Karpas-422 (cell line): ENCODE results near the gene IFTAP. TPM values are rescaled to one million over a fixed set of nuclear protein-coding genes. Genes with fewer than 3 reads are reported as not detected.

Source experiments
- DNase-seq: peaks from one replicate; pipeline ENCODE4 v3.0.0-alpha.2; 2015
- H2AFZ ChIP-seq: fragments of 200-600 bp; sonication (generic); 2 replicates; pipeline ENCODE4 v1.6.1; 2014; ENCODE audit warnings: antibody characterized with exemption, low read length, mixed read lengths
- H3K27ac ChIP-seq: fragments of 200-600 bp; sonication (generic); 2 replicates; pipeline ENCODE4 v1.5.1; 2014; ENCODE audit warnings: mild to moderate bottlenecking, low read length, moderate library complexity
- H3K27me3 ChIP-seq: fragments of 200-600 bp; sonication (generic); 2 replicates; pipeline ENCODE4 v1.6.1; 2014; ENCODE audit warnings: low read length, mixed read lengths
- H3K36me3 ChIP-seq: fragments of 200-600 bp; sonication (generic); 2 replicates; pipeline ENCODE4 v1.6.1; 2014; ENCODE audit warnings: low read length, mixed read lengths; ENCODE audit not compliant: insufficient read depth
- H3K4me1 ChIP-seq: fragments of 200-600 bp; sonication (generic); 2 replicates; pipeline ENCODE4 v1.6.1; 2014; ENCODE audit warnings: mild to moderate bottlenecking, low read length, mixed read lengths
- H3K4me2 ChIP-seq: fragments of 200-600 bp; sonication (generic); 2 replicates; pipeline ENCODE4 v1.6.1; 2014; ENCODE audit warnings: low read length, low read depth, mild to moderate bottlenecking; ENCODE audit not compliant: poor library complexity, severe bottlenecking
- H3K4me3 ChIP-seq: fragments of 200-600 bp; sonication (generic); 2 replicates; pipeline ENCODE4 v1.5.1; 2014; ENCODE audit warnings: mild to moderate bottlenecking, antibody characterized with exemption, low read length, mixed read lengths
- H3K79me2 ChIP-seq: fragments of 200-600 bp; sonication (generic); 2 replicates; pipeline ENCODE4 v1.6.1; 2014; ENCODE audit warnings: mild to moderate bottlenecking, low read length, mixed read lengths
- H3K9ac ChIP-seq: fragments of 200-600 bp; sonication (generic); 2 replicates; pipeline ENCODE4 v1.6.0; 2014; ENCODE audit warnings: low read length
- H3K9me2 ChIP-seq: fragments of 200-600 bp; sonication (generic), shearing (Covaris generic); replicated peaks from 2 replicates; pipeline ENCODE4 v1.6.0; 2014; ENCODE audit warnings: mild to moderate bottlenecking, low read length, moderate library complexity; ENCODE audit not compliant: insufficient read depth
- H3K9me3 ChIP-seq: fragments of 300-700, 200-600 bp; sonication (generic); 2 replicates; pipeline ENCODE4 v1.6.1; 2014; ENCODE audit warnings: low read length, mixed read lengths
- H4K20me1 ChIP-seq: fragments of 200-600 bp; sonication (generic); 2 replicates; pipeline ENCODE4 v1.6.1; 2014; ENCODE audit warnings: mild to moderate bottlenecking, antibody characterized with exemption, low read length, low read depth; ENCODE audit not compliant: insufficient read depth
- total RNA-seq: library from RNA; depleted of rRNA; stranded (reverse); fragments of >200 nt; shearing (Covaris generic); gene quantifications from 2 replicates; pipeline ENCODE4 v1.2.3, GENCODE V29; 2014; ENCODE audit warnings: low replicate concordance

Gene IFTAP
- total RNA-seq, 1 experiment from 2014 or later = not detected

DNA sequence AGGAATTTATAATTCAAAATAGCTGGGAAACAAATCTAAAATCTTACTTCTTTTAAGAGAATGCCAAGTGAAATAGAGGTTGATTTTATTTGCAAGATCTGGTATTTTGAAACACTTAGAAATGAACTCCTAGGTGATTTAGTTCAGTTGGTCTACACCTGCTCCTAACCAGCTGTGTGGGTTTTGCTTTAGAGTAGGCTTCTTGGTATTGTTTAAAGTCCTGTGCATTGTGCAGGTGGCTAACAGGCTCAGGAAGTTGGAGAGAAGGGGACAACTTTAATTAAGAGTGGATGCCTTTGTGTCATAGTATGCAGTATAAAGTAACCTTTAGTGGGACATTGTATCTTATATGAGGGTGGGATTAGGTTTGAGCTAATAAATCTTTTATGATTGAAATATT lies 7.8 kb downstream of the IFTAP start:
- H2AFZ ChIP-seq = no peak overlapping the region
- no peaks in the 10 kb centered on the region for H3K9me3 ChIP-seq
- H3K27ac ChIP-seq = no peak overlapping the region
- H3K9ac ChIP-seq = no peak overlapping the region
- H3K4me3 ChIP-seq = no peak overlapping the region
- no peak overlapping the region for H3K4me2 ChIP-seq
- H3K4me1 ChIP-seq = peaks cover 11% of the 10 kb centered on the region
- H3K27me3 ChIP-seq = no peaks in the 10 kb centered on the region
- H3K79me2 ChIP-seq = no peaks in the 10 kb centered on the region
- no peaks in the 10 kb centered on the region for H3K36me3 ChIP-seq
- DNase-seq = no peak
- no peaks in the 10 kb centered on the region for H3K9me2 ChIP-seq
- no peaks in the 10 kb centered on the region for H4K20me1 ChIP-seq

DNA sequence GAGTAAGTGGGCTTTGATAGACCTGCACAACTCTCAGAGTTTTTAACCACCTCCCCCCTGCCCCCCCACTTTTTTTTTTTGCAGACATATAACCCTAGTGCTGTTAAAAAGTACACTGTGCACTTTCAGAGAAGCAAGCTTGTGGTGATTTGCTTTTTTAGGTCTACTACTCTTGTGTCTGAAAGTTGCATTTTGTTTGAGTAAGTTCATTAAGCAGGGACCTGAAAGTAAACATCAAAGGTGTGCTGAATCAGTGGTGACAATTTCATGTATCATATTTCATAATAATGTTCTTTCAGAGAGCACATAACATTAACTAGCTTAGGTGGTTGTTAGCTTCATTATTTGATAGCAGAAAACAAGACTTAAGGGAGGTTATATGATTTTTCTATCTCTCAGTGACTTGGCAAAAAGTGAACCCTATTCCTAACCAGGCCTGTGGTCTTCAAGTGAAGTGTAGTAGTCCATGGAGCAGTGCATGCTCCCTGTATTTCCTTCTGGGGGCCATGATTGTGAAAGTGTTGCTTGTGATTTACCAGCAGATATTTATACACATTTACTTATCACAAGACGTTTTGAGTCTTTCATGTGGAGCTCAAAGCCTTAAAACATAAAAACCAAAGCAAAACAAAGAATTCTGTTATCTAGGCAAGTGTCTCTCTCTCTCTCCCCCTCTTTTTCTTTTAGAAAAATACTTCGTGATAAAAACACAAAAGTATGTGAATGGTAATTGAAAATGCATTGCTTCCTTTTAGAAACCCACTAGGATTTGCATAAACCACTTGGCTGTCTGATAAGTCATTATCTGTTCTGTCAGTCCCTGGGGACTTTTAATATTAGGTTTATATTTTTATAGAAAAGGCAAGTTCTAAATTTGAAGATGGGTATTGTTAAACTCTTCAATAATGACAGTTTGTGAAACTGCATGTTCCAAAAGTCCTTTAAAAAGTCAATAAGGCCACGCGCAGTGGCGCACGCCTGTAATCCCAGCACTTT lies 11.2 kb downstream of the IFTAP start:
- DNase-seq = no peak
- Histone ChIP-seq H4K20me1 (0 out of 2 replicates have a peak, but pooled peaks cover 2% of the 10 kb centered on the region), H3K27me3 (no peaks in the 10 kb centered on the region)

DNA sequence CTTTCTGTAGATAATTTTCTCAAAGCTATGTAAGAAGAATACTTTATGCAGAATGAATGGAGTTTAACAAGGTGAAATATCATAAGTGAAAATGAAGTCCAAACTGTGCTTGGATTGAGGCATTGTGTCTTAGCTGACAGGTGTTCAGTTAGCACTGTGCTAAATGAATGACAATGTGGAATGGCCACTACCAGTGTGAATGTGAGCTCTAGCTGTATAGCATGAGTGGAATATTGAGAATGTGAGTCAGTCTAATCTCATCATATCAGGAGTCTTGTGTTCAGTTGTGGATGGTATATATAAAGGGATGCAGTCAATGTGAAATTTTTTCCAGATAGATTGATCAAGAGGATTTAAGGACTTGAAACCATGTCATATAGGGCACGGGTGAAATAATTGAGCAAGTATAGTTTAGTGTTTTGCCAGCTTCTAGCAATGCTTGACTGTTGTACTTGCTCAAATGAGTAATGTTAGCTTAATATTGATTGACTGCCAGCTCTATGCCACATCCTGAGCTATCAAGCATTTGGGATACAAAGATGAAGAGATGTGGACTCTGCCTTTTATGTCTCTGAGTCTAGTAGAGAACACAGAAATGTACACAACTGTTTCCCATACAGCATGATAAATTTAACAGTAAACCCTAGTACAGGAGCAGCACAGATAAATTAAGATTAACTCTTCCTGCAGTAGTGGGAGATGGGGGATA lies 14.3 kb downstream of the IFTAP start:
- no peak overlapping the region for H2AFZ ChIP-seq
- H3K4me1 ChIP-seq = peaks cover 10% of the 10 kb centered on the region
- H3K27ac ChIP-seq = no peak overlapping the region
- no peak for DNase-seq
- no peak overlapping the region for H3K4me3 ChIP-seq
- H3K36me3 ChIP-seq = no peaks in the 10 kb centered on the region
- H3K9me3 ChIP-seq = no peaks in the 10 kb centered on the region
- H3K9me2 ChIP-seq = no peaks in the 10 kb centered on the region
- H3K27me3 ChIP-seq = no peaks in the 10 kb centered on the region
- H3K4me2 ChIP-seq = no peak overlapping the region
- no peak overlapping the region for H3K9ac ChIP-seq
- no peaks in the 10 kb centered on the region for H3K79me2 ChIP-seq
- 0 out of 2 replicates have a peak, but pooled peaks cover 2% of the 10 kb centered on the region for H4K20me1 ChIP-seq

More for the DNA sequence above, 11.2 kb downstream of the IFTAP start:
- no peak overlapping the region for H3K4me2 ChIP-seq
- H3K79me2 ChIP-seq = no peaks in the 10 kb centered on the region
- H3K4me3 ChIP-seq = no peak overlapping the region
- H3K36me3 ChIP-seq = no peaks in the 10 kb centered on the region
- H3K4me1 ChIP-seq = peaks cover 11% of the 10 kb centered on the region
- no peak overlapping the region for H3K27ac ChIP-seq
- no peaks in the 10 kb centered on the region for H3K9me3 ChIP-seq
- H3K9ac ChIP-seq = no peak overlapping the region
- no peak overlapping the region for H2AFZ ChIP-seq
- no peaks in the 10 kb centered on the region for H3K9me2 ChIP-seq

DNA sequence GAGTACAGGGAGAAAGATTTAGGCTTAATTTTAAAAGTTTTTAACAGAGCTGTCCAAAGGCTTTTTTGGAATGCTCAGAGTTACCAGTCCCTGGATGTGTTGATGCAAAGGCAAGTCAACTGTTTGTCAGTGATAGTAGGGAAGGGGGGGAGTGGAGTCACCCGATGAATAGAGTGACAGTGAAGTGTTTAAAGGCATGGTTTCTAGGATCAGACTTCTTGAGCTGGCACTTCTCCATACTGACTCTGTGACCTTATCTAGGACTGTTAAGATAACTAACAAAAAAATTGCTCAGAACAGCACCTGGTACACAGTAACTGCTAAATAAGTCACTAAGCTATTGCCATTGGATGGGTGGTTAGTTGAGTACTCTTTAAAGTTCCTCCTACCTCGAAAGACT lies 15.1 kb downstream of the IFTAP start:
- H3K79me2 ChIP-seq = no peaks in the 10 kb centered on the region
- 0 out of 2 replicates have a peak, but pooled peaks cover 2% of the 10 kb centered on the region for H4K20me1 ChIP-seq
- H3K27ac ChIP-seq = no peak overlapping the region
- DNase-seq = no peak
- H3K9me2 ChIP-seq = no peaks in the 10 kb centered on the region
- H3K27me3 ChIP-seq = no peaks in the 10 kb centered on the region
- no peak overlapping the region for H3K4me3 ChIP-seq
- H2AFZ ChIP-seq = no peak overlapping the region
- H3K4me2 ChIP-seq = no peak overlapping the region
- no peak overlapping the region for H3K9ac ChIP-seq
- H3K36me3 ChIP-seq = no peaks in the 10 kb centered on the region
- no peaks in the 10 kb centered on the region for H3K9me3 ChIP-seq
- peaks cover 7% of the 10 kb centered on the region for H3K4me1 ChIP-seq

DNA sequence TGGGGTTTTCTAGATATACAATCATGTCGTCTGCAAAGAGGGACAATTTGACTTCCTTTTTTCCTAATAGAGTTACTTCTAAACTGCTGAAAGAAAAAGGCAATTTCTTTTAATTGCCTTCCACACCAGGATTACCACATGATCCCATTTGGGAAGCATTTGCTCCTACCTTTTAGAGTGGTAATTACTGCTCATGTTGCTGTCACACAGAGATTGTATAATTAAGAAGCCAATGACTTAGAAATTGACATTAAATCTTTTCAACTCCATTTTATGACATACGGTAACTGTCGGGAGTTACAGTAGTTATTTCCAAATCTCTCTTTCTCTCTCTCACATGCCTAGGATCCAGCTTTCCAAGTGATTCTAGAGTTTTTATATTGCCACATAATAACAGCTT lies 21.5 kb downstream of the IFTAP start:
- Histone ChIP-seq H2AFZ (no peak overlapping the region), H3K4me2 (no peak overlapping the region), H3K27me3 (no peaks in the 10 kb centered on the region), H3K9ac (no peak overlapping the region), H3K4me1 (peaks cover 30% of the 10 kb centered on the region), H3K27ac (no peak overlapping the region), H3K4me3 (no peak overlapping the region), H3K79me2 (no peaks in the 10 kb centered on the region), H4K20me1 (no peaks in the 10 kb centered on the region), H3K36me3 (no peaks in the 10 kb centered on the region), H3K9me2 (no peaks in the 10 kb centered on the region), H3K9me3 (no peaks in the 10 kb centered on the region)
- DNase-seq = no peak

DNA sequence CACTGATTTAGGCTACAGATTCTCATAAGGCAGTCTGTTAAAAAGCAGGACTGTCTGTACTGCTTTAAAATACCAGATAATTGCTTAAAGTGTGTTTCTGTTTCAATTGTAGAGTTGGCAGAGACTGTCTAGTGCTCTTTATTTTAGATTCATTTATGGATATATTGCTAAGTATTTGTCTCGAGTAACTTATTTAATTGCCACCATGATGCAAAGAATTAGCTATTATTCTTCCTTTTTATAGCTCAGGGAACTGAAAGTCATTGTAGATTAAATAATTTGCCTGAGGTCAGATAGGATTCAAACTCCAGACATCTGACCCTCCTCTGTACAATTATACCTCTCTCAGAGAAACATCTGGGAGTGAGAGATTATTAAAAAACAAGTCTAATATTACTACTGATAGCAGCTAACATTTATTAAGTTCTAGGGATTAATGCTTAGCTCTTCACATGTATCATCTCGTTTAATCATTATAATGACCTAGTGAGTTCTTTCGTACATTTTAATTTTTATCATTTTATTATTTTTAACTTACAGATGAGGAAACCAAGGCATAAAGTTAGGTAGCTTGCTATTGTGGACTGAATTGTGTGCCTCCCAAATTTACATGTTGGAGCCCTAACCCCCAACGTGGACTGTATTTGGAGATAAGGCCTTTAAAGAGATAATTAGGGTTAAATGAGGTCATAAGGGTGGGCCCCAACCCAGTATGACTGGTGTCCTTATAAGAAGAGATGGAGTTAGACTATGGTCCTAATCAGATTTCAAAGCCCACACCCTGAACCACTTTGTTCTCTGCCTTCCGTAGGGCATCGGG lies 23.5 kb downstream of the IFTAP start:
- Histone ChIP-seq H2AFZ (no peak overlapping the region), H4K20me1 (no peaks in the 10 kb centered on the region), H3K27ac (no peak overlapping the region), H3K79me2 (no peaks in the 10 kb centered on the region), H3K4me1 (peaks cover 30% of the 10 kb centered on the region), H3K27me3 (no peaks in the 10 kb centered on the region), H3K9me2 (no peaks in the 10 kb centered on the region), H3K9ac (no peak overlapping the region), H3K4me2 (no peak overlapping the region), H3K4me3 (no peak overlapping the region), H3K36me3 (no peaks in the 10 kb centered on the region), H3K9me3 (no peaks in the 10 kb centered on the region)
- DNase-seq = no peak

DNA sequence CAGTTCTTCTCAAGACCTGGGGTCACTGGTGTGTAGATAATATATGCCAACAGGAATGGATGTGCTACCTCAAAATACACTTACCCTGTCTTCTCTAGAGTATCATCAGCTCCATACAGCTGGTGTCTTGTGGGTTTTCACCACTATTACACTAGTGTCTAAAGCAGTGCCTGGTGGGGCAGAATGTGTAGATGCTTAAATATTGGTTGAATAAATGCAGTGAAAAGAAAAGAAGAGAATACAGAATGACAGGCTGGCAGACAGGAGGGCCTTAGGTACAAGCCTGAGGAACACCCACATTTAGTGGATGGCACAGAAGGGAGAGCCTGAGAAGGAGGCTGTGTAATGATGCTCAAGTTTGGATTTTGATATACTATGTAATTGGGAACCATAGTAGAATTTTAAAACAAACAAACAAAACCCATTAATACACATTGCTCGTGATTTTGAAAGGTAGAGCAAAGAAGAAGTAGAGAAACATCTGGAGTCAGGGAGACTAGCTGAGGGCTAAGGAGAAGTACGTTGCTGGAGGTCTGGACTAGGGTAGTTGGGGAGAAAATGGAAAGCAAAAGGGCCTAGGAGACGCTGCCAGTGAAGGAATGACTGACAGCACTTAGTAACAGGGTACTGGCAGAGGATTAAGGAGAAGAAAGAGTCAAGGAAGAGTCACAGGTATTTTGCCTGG lies 24.2 kb downstream of the IFTAP start:
- H3K9me3 ChIP-seq = no peaks in the 10 kb centered on the region
- no peak overlapping the region for H3K27ac ChIP-seq
- no peaks in the 10 kb centered on the region for H3K36me3 ChIP-seq
- H3K79me2 ChIP-seq = no peaks in the 10 kb centered on the region
- H3K4me1 ChIP-seq = peaks cover 30% of the 10 kb centered on the region
- no peak overlapping the region for H2AFZ ChIP-seq
- DNase-seq = no peak
- H3K4me2 ChIP-seq = no peak overlapping the region
- no peaks in the 10 kb centered on the region for H4K20me1 ChIP-seq
- H3K27me3 ChIP-seq = no peaks in the 10 kb centered on the region
- H3K9ac ChIP-seq = no peak overlapping the region
- H3K4me3 ChIP-seq = no peak overlapping the region
- no peaks in the 10 kb centered on the region for H3K9me2 ChIP-seq
